Renal cortex interstitium (tissue), 11 donors: ENCODE measurements around the gene EEF2KMT. TPM values are rescaled to one million over a fixed set of nuclear protein-coding genes. Genes with fewer than 3 reads are reported as not detected.
"Not testable (repeated sequence)": the region's sequence is repeated elsewhere in the genome, so short reads cannot be mapped to it uniquely, and the experiment has no call there.

Source experiments
- DNase-seq, 11 donors: peaks; one replicate each; pipeline ENCODE4 v3.0.0-alpha.2; 2013; ENCODE audit warnings: low read depth in 9 of 11, low spot score in 4 of 11; ENCODE audit errors: extremely low read depth in 1 of 11
- polyA plus RNA-seq, 3 donors: library from polyadenylated mRNA; unstranded; fragments of 120-200 nt; gene quantifications; one replicate each; pipeline ENCODE4 v1.2.1, GENCODE V29; 2013; ENCODE audit not compliant: insufficient read length in 3 of 3

Gene EEF2KMT
- polyA plus RNA-seq, 3 donors = 11.1 to 14.4 (median 13.7) TPM

DNA sequence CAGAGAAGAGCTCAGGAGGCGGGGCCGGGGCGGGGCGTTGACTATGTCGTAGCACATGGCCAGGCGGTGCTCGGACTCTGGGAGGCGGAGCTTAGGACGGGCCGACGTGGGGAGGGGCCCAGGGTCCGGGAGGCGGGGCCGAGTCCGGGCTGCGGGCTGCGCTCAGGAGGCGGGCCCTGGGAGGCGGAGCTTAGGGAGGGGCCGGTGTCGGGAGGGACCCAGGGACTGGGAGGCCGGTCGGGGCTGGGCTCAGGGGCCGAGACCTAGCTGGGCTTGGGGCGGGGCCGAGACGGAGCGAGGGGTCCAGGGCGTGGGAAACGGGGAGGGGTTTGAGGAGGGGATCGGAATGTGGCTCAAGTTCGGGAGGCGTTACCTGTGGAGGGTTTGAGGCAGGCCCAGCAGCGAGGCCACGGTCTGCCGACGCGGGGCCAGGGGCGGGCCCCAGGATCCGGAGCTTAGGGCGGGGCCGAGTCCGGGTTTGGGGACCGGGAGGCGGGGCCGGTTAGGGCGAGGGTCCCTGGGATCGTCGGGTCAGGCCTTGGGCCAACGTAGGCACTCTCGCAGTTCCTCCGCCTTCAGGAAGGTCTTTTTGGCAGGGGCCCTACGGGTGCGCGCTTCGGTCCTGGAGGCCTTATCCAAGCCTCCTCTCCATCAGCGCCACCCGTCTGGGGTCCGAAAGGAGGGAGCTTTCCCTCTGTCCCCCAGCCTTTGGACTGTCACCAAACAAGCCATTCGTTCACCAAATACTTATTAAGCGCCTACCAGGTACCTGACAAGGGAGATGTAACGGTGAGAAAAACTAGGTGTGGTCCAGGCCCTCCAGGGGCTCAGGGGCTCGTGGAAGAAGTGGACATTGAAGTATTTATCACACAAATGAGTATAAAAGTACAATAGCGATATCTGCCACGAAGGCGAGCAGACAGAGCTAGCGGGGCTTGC is 895 bp upstream of the EEF2KMT start:
- DNase-seq = peak in 10 of 11 donors; percentile 33 to 67 (median 50)

DNA sequence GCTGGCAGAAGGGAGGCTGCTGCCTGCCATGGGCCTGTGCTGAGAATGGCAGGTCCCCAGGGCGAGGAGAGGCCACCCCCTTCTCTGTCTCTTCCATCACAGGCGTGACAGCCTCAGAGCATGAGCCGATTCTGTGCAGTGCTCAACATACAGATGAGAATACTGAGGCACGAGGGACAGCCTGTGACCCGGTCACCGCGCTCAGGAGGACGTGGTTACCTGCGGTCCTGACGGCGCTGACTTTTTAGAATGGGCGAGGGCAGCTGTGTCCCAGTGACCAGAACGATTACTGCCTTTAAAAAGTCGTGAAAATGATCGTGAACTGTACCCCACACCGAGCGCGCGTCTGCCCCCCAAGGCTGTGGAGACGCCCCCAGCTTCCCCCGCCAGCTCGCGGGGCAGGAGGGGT is 530 bp downstream of the EEF2KMT start:
- DNase-seq = not testable (repeated sequence)

DNA sequence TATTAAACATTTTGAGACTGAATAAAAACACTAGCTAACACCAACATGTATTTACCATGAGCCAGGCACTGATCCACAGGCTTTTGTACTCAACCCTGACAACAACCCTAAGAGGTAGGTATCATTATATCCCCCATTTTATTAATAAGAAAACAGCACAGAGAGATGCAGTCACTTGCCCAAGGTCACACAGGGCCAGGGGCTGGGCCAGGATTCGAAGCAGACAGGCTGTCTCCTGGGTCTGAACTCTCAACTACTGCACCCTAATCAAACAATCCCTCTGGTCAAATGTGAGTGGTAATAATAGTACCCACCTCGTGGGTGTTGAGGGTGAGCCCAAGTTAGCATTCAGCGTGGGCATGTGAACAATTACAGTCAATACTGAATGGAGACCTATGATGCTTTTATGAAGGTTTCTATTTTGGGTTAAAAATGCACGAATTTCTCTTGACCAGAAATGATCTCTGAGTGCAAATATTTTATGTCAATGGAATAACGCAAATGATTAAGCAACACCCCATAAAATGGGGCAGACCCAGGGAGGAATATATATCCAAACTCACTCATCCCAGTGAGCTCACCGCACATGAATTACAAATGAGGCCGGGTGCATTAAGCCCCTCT is 1.0 kb downstream of the EEF2KMT start:
- DNase-seq = not testable (repeated sequence)

- DNase-seq = not testable (repeated sequence)
These were observed 2.3 kb downstream of the EEF2KMT start for GRCh38 chr16:5095145-5095830.

GRCh38 chr16:5093746-5094145 is 3.8 kb downstream of the EEF2KMT start:
- not testable (repeated sequence) for DNase-seq

DNA sequence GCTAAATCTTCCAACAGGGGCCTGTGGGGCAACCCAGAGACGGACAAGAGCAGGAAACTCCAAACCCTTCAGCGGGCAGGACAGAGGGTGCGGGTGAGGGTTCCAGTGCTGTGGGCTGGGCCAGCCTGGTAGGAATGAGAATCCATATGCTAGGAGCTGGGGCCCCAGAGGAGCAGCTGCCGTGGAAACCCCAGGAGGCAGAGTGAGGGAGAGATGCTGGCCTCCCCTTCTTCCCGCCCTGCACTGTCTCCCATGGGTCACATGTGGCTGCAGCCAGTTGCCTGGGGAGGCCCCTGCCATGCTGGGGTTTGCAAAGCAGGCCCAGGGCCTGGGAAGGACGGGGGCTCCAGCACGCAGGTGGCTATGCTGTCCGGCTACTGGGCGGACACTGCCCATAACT is 4.5 kb downstream of the EEF2KMT start:
- not testable (repeated sequence) for DNase-seq

DNA sequence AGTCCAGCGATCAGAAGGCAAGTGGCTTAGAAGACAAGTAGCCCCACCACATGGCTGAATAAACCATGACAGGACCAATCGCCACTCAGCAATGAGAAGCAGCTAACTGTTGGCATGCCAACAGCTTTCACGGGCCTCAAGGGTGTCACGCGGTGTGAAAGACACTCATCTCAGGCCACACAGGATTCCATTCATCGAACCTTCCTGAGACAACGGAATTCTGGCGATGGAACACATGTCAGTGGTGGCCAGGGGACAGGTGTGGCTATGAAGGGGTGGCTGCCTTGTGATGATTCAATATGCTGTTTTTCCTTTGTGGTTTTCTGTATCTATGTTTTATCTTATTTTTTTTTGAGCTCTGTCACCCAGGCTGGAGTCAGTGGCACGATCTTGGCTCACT is 7.0 kb downstream of the EEF2KMT start:
- not testable (repeated sequence) for DNase-seq

DNA sequence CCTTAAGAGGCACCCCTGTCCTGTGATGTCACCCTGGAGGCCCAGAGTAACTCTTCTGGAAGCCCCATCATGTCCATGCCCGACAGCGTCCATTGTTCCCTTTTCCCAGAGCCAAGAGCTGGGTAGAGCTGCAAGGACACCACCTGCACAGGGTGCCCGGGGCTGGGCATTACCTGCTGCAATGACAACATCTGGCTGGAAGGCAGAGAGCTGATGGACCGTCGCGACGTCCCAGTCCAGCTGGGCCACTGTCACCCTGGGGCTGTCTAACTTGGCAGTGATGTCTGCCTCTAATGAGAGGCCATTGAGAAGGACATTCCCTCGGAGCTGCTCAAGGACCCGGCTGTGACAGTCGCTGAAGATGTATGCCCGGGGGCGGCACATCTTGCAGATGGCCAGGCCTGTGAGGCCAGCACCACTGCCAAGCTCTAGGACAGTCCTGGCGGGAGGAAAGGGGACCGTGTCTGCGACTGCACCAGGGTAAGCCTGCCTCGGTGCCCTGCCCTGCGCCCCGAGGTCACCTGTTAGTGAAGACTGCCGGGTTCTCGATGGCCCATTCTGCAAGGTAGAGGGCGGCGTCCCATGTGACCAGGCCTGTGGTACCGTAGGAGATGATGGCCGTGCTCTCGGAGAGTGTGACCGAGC is 7.6 kb downstream of the EEF2KMT start:
- DNase-seq = not testable (repeated sequence)

DNA sequence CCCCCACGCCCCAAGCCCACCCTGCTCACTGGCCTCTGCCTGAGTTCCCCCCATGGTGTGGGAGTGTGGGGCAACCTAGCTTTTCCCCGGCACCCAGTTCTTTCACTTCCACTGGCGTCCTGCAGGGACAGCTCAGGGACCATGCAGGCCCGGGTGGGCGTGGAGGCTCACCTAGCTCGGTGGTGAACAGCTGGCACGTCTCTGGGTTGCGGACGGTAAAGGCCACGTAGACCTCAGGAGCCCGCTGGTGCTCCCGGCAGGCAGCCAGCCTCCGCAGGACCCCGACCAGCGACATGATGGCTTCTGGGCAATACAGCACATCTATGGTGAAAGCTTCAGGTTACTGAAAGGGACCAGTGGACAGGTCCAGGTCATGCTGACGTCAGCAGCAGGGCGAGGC is 8.7 kb downstream of the EEF2KMT start:
- not testable (repeated sequence) for DNase-seq

- not testable (repeated sequence) for DNase-seq
These were observed 9.4 kb downstream of the EEF2KMT start for GRCh38 chr16:5088086-5088790.

DNA sequence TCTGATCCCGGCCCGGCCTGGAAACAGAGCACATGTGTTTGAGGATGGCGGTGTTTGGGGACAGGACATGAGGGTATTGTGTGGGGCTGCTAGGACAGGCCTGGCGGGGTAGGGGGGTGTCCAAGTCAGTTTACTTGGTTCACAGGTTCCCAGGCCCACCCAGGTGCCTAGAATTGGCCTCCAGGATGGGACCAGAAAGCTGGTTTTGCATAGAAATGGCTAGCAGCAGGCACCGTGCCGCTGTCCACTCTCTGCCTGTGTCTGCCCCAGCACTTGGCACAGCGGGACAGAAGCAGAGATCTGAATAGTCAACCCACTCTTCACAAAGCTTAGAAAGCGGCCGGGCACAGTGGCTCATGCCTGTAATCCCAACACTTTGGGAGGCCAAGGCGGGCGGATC is 11.9 kb downstream of the EEF2KMT start:
- DNase-seq = not testable (repeated sequence)

DNA sequence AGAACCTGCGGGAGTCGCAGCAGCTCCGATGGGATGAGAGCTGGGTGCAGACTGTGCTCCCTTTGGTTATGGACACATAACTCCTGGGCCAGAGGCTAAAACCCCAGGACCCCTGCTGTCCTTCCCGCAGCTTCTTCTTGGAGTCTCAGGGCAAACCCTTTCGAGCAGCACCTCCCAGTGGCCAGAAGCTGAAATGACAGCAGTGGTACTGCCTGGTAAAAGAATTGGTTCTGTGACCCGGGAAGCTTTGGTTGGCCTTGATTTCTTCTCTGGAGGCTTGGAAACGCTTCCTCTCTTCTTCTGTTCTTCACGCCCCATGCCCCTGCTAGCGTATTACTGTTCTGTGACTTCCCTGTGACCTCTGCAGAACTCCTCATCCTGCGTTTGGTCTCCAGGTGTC is 12.8 kb downstream of the EEF2KMT start:
- not testable (repeated sequence) for DNase-seq

- not testable (repeated sequence) for DNase-seq
These were observed 13.4 kb downstream of the EEF2KMT start for GRCh38 chr16:5084099-5084731.

DNA sequence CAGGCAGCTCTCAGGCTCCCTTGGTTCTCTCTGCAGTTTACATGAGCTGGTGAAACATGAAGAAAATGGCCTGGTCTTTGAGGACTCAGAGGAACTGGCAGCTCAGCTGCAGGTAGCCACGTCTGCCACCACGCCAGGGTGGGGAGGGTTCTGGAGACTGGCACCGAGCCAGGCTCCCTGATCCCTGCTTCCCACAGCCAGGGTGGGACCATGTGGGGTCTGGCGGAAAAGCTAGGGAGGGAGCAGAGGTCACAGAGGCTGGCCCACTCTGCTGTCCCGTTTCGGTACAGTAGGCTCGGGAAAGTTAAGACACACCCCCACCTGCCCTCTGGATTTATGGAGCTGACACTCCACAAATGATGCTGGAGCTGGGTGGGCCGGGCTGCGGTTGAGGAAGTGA is 13.9 kb downstream of the EEF2KMT start:
- DNase-seq = not testable (repeated sequence)

DNA sequence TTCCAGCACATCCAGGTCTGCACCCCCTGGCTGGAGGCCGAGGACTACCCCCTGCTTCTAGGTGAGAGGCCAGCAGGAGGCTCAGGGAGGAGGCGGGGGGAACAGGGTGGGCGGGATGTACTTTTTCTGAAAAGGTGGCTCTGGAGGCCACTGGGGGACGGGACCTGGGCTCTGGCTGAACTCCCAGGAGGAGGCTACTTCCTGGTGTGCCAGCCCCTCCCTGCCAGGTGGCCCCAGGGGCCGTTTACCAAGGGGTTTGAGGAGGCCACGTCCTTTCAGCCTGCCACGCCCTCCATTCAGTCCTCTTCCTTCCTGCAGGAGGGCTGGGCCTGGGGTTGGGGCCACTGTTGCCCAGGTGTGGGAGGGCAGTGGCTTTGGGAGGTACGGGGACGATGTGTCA is 16.6 kb downstream of the EEF2KMT start:
- DNase-seq = not testable (repeated sequence)

DNA sequence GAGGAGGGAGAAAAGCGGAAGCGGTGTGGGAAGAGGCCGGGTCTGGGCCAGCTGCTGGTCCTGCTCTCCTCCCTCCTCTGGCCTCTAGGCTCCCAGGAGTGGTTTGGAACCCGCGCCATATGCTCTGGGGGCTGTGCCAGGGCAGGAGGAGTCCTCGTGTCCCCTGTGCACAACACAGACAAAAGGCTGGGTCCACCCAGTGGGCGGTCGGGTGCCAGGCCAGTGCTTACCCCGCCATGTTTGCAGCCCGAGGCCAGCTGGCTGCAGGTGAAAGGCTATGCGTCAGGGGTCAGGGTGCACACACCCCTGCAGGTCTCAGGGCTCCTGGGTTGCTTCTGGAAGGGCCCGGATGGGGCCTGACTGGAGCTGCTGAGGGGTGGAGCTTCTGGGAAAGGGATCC is 17.1 kb downstream of the EEF2KMT start:
- not testable (repeated sequence) for DNase-seq

- DNase-seq = no peak
These were observed 19.0 kb downstream of the EEF2KMT start for GRCh38 chr16:5078626-5079025.

- no peak for DNase-seq
These were observed 20.3 kb downstream of the EEF2KMT start for GRCh38 chr16:5077304-5077703.
